Upper lobe of left lung (tissue), 4 donors: ENCODE measurements around the gene STARD3NL.

Source experiments
- POLR2A ChIP-seq, 4 donors: fragments of 450-650 bp; IDR thresholded peaks; one replicate each; pipeline ENCODE4 v1.5.1; 2016 to 2017; ENCODE audit warnings: antibody characterized with exemption in 4 of 4, mild to moderate bottlenecking in 2 of 4
- TF ChIP-seq, protein P1 (sequence below), 6 experiments: fragments of 450-650 bp in 4 of 6; fragments of 200-600 bp in 2 of 6; sonication (generic) in 2 of 6; IDR thresholded peaks; one replicate each; pipeline ENCODE4 v1.5.1; 2016 to 2019; ENCODE audit warnings: antibody characterized with exemption in 6 of 6

DNA sequence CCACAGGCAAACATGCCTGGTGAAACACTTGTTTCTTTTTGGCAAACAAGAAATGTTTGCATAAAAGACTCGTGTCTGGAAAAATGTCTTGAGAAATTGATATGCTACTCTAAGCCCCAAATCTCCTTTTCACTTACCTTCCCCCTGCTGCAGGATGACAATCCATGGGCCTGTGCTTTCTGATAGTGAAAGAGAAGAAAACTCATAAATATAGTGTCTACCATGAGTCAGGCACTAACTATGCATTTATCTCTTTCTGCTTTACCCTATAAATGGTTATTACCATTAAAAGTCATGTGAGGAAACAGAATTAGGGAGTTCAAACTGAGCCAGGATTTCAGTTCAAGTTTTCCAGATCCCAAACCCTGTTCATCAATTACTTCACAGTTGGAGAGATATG is 102.0 kb downstream of the STARD3NL start:
- TF ChIP-seq, protein P1, sequence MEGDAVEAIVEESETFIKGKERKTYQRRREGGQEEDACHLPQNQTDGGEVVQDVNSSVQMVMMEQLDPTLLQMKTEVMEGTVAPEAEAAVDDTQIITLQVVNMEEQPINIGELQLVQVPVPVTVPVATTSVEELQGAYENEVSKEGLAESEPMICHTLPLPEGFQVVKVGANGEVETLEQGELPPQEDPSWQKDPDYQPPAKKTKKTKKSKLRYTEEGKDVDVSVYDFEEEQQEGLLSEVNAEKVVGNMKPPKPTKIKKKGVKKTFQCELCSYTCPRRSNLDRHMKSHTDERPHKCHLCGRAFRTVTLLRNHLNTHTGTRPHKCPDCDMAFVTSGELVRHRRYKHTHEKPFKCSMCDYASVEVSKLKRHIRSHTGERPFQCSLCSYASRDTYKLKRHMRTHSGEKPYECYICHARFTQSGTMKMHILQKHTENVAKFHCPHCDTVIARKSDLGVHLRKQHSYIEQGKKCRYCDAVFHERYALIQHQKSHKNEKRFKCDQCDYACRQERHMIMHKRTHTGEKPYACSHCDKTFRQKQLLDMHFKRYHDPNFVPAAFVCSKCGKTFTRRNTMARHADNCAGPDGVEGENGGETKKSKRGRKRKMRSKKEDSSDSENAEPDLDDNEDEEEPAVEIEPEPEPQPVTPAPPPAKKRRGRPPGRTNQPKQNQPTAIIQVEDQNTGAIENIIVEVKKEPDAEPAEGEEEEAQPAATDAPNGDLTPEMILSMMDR (IDR thresholded peaks at IDR 0.05): no peak
- no peak for TF ChIP-seq POLR2A (IDR thresholded peaks at IDR 0.05)
